Smooth muscle cell (in vitro differentiated cells): Measurements from ENCODE around the gene CTNNBIP1. TPM values are rescaled to one million over a fixed set of nuclear protein-coding genes. Genes with fewer than 3 reads are reported as not detected.

Experiments used
- DNase-seq: peaks from one replicate; lab custom pipeline; 2025; ENCODE audit not compliant: unreplicated experiment; lab: John Stamatoyannopoulos, UW
- H2AFZ ChIP-seq: fragments of 200-600 bp; sonication (generic); 2 replicates; pipeline ENCODE4 v1.6.0; 2016; ENCODE audit warnings: antibody characterized with exemption, low read depth, mild to moderate bottlenecking
- H3F3A ChIP-seq: fragments of 200-600 bp; sonication (generic); 2 replicates; pipeline ENCODE4 v1.6.0; 2017; ENCODE audit warnings: antibody characterized with exemption, low read depth
- H3K27ac ChIP-seq: fragments of 200-600 bp; sonication (generic); 2 replicates; pipeline ENCODE4 v1.5.1; 2016; ENCODE audit warnings: low read depth, mild to moderate bottlenecking
- H3K27me3 ChIP-seq: fragments of 200-600 bp; sonication (generic); 2 replicates; pipeline ENCODE4 v1.6.1; 2016; ENCODE audit warnings: low read depth, mild to moderate bottlenecking
- H3K36me3 ChIP-seq: fragments of 200-600 bp; sonication (generic); 2 replicates; pipeline ENCODE4 v1.5.1; 2016; ENCODE audit warnings: low read depth
- H3K4me1 ChIP-seq: fragments of 200-600 bp; sonication (generic); 2 replicates; pipeline ENCODE4 v1.5.1; 2016; ENCODE audit warnings: low read depth
- H3K4me2 ChIP-seq: fragments of 200-600 bp; sonication (generic); 2 replicates; pipeline ENCODE4 v1.6.0; 2016; ENCODE audit warnings: mild to moderate bottlenecking
- H3K4me3 ChIP-seq: fragments of 200-600 bp; sonication (generic); 2 replicates; pipeline ENCODE4 v1.5.1; 2016; ENCODE audit warnings: mild to moderate bottlenecking
- H3K79me2 ChIP-seq: fragments of 200-600 bp; sonication (generic); 2 replicates; pipeline ENCODE4 v1.6.0; 2016; ENCODE audit warnings: low read depth, mild to moderate bottlenecking
- H3K9ac ChIP-seq: fragments of 200-600 bp; sonication (generic); 2 replicates; pipeline ENCODE4 v1.6.0; 2016; ENCODE audit warnings: low read depth
- H3K9me3 ChIP-seq: fragments of 200-600 bp; sonication (generic); replicated peaks from 2 replicates; pipeline ENCODE4 v1.5.1; 2016; ENCODE audit warnings: low read depth
- H4K20me1 ChIP-seq: fragments of 200-600 bp; sonication (generic); 2 replicates; pipeline ENCODE4 v1.6.0; 2016; ENCODE audit warnings: low read depth
- CTCF ChIP-seq: fragments of 200-600 bp; sonication (generic); IDR thresholded peaks from 2 replicates; pipeline ENCODE4 v1.5.1; 2017; ENCODE audit warnings: borderline replicate concordance, mild to moderate bottlenecking, antibody characterized with exemption; ENCODE audit not compliant: insufficient read depth, poor library complexity, severe bottlenecking
- WGBS: methylation state at CpG from one replicate; pipeline ENCODE4 v1.1.7; 2016; ENCODE audit warnings: low lambda C conversion rate; 5-methylcytosine and 5-hydroxymethylcytosine counted together
- polyA plus RNA-seq: library from polyadenylated mRNA; unstranded; fragments of >200 nt; fragmentation: Nextera tagmentation; extraction: Ambion mirVana; gene quantifications from 2 replicates; pipeline ENCODE4 v1.2.1, GENCODE V29; 2016
- total RNA-seq: library from RNA; depleted of rRNA; stranded (reverse); fragments of >200 nt; gene quantifications from 2 replicates; pipeline ENCODE4 v1.2.3, GENCODE V29; 2014

CTNNBIP1 gene
- total and polyA plus RNA-seq, 2 experiments from 2014 or later, result 27.7 to 55.1 TPM

GRCh38 chr1:9836632-9836960 is 73.5 kb downstream of the CTNNBIP1 start:
- no peak overlapping the region for H3K4me2 ChIP-seq
- H3K4me1 ChIP-seq, result peaks cover 10% of the 10 kb centered on the region
- no peaks in the 10 kb centered on the region for H3K27me3 ChIP-seq
- H3F3A ChIP-seq, result no peaks in the 10 kb centered on the region
- no peaks in the 10 kb centered on the region for H4K20me1 ChIP-seq
- H3K9ac ChIP-seq, result no peak overlapping the region
- no peak for TF ChIP-seq CTCF
- H3K79me2 ChIP-seq, result no peaks in the 10 kb centered on the region
- no peaks in the 10 kb centered on the region for H3K9me3 ChIP-seq
- no peak for DNase-seq
- H3K36me3 ChIP-seq, result no peaks in the 10 kb centered on the region
- no peak overlapping the region for H3K27ac ChIP-seq
- WGBS, result 86% methylated on average over 5 of the region's 5 CpGs
- H3K4me3 ChIP-seq, result no peak overlapping the region
- H2AFZ ChIP-seq, result no peak overlapping the region

- no peak overlapping the region for H3K9ac ChIP-seq
Observed at GRCh38 chr1:9835758-9836631, 74.1 kb downstream of the CTNNBIP1 start.

GRCh38 chr1:9835404-9835757 is 74.7 kb downstream of the CTNNBIP1 start:
- DNase-seq, result no peak
- H3K27me3 ChIP-seq, result no peaks in the 10 kb centered on the region
- no peaks in the 10 kb centered on the region for H3K79me2 ChIP-seq
- 48% methylated on average over 9 of the region's 9 CpGs for WGBS
- H3K4me3 ChIP-seq, result no peak overlapping the region
- peaks cover 10% of the 10 kb centered on the region for H3K4me1 ChIP-seq
- H3K36me3 ChIP-seq, result no peaks in the 10 kb centered on the region
- no peaks in the 10 kb centered on the region for H4K20me1 ChIP-seq
- H3F3A ChIP-seq, result no peaks in the 10 kb centered on the region
- H3K4me2 ChIP-seq, result peak overlapping the region; percentile 57
- H3K9me3 ChIP-seq, result no peaks in the 10 kb centered on the region
- H3K27ac ChIP-seq, result no peak overlapping the region
- H2AFZ ChIP-seq, result no peak overlapping the region
- TF ChIP-seq CTCF, result no peak
- no peak overlapping the region for H3K9ac ChIP-seq

More at GRCh38 chr1:9835758-9836631, 74.1 kb downstream of the CTNNBIP1 start:
- H3F3A ChIP-seq, result no peaks in the 10 kb centered on the region
- WGBS, result 53% methylated on average over 15 of the region's 15 CpGs
- TF ChIP-seq CTCF, result no peak
- H3K4me2 ChIP-seq, result peak overlapping the region; percentile 57
- no peaks in the 10 kb centered on the region for H3K79me2 ChIP-seq
- no peak overlapping the region for H3K27ac ChIP-seq
- no peaks in the 10 kb centered on the region for H3K9me3 ChIP-seq
- H3K4me1 ChIP-seq, result peaks cover 10% of the 10 kb centered on the region
- no peak for DNase-seq
- no peak overlapping the region for H3K4me3 ChIP-seq
- no peaks in the 10 kb centered on the region for H3K27me3 ChIP-seq
- H2AFZ ChIP-seq, result no peak overlapping the region
- H3K36me3 ChIP-seq, result no peaks in the 10 kb centered on the region
- no peaks in the 10 kb centered on the region for H4K20me1 ChIP-seq

- Histone ChIP-seq H4K20me1 (no peaks in the 10 kb centered on the region), H2AFZ (no peak overlapping the region), H3K9me3 (no peaks in the 10 kb centered on the region), H3K36me3 (no peaks in the 10 kb centered on the region), H3K4me3 (no peak overlapping the region), H3K4me1 (peaks cover 10% of the 10 kb centered on the region), H3K27me3 (no peaks in the 10 kb centered on the region), H3K27ac (no peak overlapping the region), H3F3A (no peaks in the 10 kb centered on the region), H3K4me2 (no peak overlapping the region), H3K79me2 (no peaks in the 10 kb centered on the region), H3K9ac (no peak overlapping the region)
- WGBS, result 68% methylated on average over 3 of the region's 3 CpGs
- DNase-seq, result no peak
- TF ChIP-seq CTCF, result no peak
Observed at GRCh38 chr1:9833632-9834031, 76.4 kb downstream of the CTNNBIP1 start.
